SK-N-SH treated with all-trans-retinoic acid at 6 μM for 48 hours (cell line): ENCODE data around the gene ARHGAP26.

Experiments
- GLIS3 ChIP-seq: fragments of 250-450 bp; sonication (Bioruptor Pico); IDR thresholded peaks from 2 replicates; pipeline ENCODE4 v1.5.0; 2020; ENCODE audit warnings: mild to moderate bottlenecking, moderate library complexity
- TOX ChIP-seq: fragments of 250-450 bp; sonication (Bioruptor Pico); IDR thresholded peaks from 2 replicates; pipeline ENCODE4 v1.8.0; 2021; ENCODE audit warnings: mild to moderate bottlenecking, moderate library complexity, borderline replicate concordance
- ZFP30 ChIP-seq: fragments of 450-650 bp; formaldehyde crosslinking; IDR thresholded peaks from 2 replicates; pipeline ENCODE4 v1.5.0; 2022; ENCODE audit warnings: mild to moderate bottlenecking, moderate library complexity
- ZNF70 ChIP-seq: fragments of 450-650 bp; formaldehyde crosslinking; IDR thresholded peaks from 2 replicates; pipeline ENCODE4 v1.5.0; 2020; ENCODE audit warnings: mild to moderate bottlenecking, moderate library complexity
- TF ChIP-seq, protein P1 (sequence below): fragments of 250-450 bp; sonication (Bioruptor Pico); IDR thresholded peaks from 2 replicates; pipeline ENCODE4 v1.5.1; 2020; ENCODE audit warnings: low read depth, mild to moderate bottlenecking, moderate library complexity
- TF ChIP-seq, protein P2 (sequence below): fragments of 250-450 bp; sonication (Bioruptor Pico); IDR thresholded peaks from 2 replicates; pipeline ENCODE4 v1.8.0; 2020; ENCODE audit warnings: mild to moderate bottlenecking, moderate library complexity, borderline replicate concordance
- TF ChIP-seq, protein P3 (sequence below): fragments of 250-450 bp; sonication (Bioruptor Pico); IDR thresholded peaks from 2 replicates; pipeline ENCODE4 v1.5.1; 2021; ENCODE audit warnings: mild to moderate bottlenecking, moderate library complexity

DNA sequence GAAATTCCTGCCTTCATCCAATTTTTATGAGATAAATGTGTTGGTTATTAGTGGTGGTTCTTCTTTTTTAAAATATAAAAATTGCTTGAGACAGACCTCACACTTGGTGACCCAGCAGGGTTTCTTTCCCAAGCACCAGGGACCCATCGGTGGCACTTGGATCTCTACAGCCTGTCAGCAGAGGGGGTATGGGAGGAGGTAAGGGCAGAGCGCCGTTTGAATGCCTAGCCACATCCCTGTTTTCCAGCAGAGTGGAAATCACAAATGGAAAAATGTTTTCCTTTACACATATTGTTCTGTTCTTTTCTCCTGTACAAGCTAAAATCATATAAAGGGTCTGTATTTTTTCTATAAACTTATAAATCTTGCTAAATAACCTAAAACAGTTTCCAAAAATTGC is 385.3 kb downstream of the ARHGAP26 start:
- TF ChIP-seq, protein P1, sequence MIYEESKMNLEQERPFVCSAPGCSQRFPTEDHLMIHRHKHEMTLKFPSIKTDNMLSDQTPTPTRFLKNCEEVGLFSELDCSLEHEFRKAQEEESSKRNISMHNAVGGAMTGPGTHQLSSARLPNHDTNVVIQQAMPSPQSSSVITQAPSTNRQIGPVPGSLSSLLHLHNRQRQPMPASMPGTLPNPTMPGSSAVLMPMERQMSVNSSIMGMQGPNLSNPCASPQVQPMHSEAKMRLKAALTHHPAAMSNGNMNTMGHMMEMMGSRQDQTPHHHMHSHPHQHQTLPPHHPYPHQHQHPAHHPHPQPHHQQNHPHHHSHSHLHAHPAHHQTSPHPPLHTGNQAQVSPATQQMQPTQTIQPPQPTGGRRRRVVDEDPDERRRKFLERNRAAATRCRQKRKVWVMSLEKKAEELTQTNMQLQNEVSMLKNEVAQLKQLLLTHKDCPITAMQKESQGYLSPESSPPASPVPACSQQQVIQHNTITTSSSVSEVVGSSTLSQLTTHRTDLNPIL (CRISPR knock-in tag) = no peak
- no peak for TF ChIP-seq GLIS3 (CRISPR knock-in tag)
- TF ChIP-seq TOX = no peak
- TF ChIP-seq ZNF70 (CRISPR knock-in tag) = no peak
- TF ChIP-seq, protein P2, sequence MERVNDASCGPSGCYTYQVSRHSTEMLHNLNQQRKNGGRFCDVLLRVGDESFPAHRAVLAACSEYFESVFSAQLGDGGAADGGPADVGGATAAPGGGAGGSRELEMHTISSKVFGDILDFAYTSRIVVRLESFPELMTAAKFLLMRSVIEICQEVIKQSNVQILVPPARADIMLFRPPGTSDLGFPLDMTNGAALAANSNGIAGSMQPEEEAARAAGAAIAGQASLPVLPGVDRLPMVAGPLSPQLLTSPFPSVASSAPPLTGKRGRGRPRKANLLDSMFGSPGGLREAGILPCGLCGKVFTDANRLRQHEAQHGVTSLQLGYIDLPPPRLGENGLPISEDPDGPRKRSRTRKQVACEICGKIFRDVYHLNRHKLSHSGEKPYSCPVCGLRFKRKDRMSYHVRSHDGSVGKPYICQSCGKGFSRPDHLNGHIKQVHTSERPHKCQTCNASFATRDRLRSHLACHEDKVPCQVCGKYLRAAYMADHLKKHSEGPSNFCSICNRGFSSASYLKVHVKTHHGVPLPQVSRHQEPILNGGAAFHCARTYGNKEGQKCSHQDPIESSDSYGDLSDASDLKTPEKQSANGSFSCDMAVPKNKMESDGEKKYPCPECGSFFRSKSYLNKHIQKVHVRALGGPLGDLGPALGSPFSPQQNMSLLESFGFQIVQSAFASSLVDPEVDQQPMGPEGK (CRISPR knock-in tag) = no peak
- TF ChIP-seq, protein P3, sequence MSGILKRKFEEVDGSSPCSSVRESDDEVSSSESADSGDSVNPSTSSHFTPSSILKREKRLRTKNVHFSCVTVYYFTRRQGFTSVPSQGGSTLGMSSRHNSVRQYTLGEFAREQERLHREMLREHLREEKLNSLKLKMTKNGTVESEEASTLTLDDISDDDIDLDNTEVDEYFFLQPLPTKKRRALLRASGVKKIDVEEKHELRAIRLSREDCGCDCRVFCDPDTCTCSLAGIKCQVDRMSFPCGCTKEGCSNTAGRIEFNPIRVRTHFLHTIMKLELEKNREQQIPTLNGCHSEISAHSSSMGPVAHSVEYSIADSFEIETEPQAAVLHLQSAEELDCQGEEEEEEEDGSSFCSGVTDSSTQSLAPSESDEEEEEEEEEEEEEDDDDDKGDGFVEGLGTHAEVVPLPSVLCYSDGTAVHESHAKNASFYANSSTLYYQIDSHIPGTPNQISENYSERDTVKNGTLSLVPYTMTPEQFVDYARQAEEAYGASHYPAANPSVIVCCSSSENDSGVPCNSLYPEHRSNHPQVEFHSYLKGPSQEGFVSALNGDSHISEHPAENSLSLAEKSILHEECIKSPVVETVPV = no peak
- no peak for TF ChIP-seq ZFP30 (CRISPR knock-in tag)
